BLaER1 (cell line): ENCODE measurements around the gene ATAD2B.
"Not testable (repeated sequence)": the region's sequence is repeated elsewhere in the genome, so short reads cannot be mapped to it uniquely, and the experiment has no call there.

Experiments
- H3K27ac ChIP-seq: shearing (Covaris generic); formaldehyde crosslinking; 2 replicates; pipeline ENCODE4 v1.8.1; 2022
- H3K27me3 ChIP-seq: shearing (Covaris generic); formaldehyde crosslinking; 2 replicates; pipeline ENCODE4 v1.8.1; 2022
- H3K36me3 ChIP-seq: shearing (Covaris generic); formaldehyde crosslinking; 2 replicates; pipeline ENCODE4 v1.8.1; 2022
- H3K4me1 ChIP-seq: shearing (Covaris generic); formaldehyde crosslinking; 2 replicates; pipeline ENCODE4 v1.8.1; 2022
- H3K4me2 ChIP-seq: shearing (Covaris generic); formaldehyde crosslinking; 2 replicates; pipeline ENCODE4 v1.8.1; 2022
- H3K4me3 ChIP-seq: shearing (Covaris generic); formaldehyde crosslinking; 2 replicates; pipeline ENCODE4 v1.8.1; 2022
- H3K9ac ChIP-seq: shearing (Covaris generic); formaldehyde crosslinking; 2 replicates; pipeline ENCODE4 v1.8.1; 2022
- H3K9me3 ChIP-seq: shearing (Covaris generic); formaldehyde crosslinking; 2 replicates; pipeline ENCODE4 v1.8.1; 2022
- H4K20me1 ChIP-seq: shearing (Covaris generic); formaldehyde crosslinking; 2 replicates; pipeline ENCODE4 v1.8.1; 2022
- Cebpa-rat ChIP-seq: shearing (Covaris generic); IDR thresholded peaks from 2 replicates; pipeline ENCODE4 v1.8.1; 2022

Gene ATAD2B

GRCh38 chr2:23803264-23803964, 123.5 kb downstream of the ATAD2B start:
- no peaks in the 10 kb centered on the region for H3K4me1 ChIP-seq
- no peak overlapping the region for H3K4me3 ChIP-seq
- H4K20me1 ChIP-seq = no peaks in the 10 kb centered on the region
- no peaks in the 10 kb centered on the region for H3K27me3 ChIP-seq
- peaks cover 6% of the 10 kb centered on the region; the same call in 1 of the 2 replicates for H3K36me3 ChIP-seq
- TF ChIP-seq Cebpa-rat = no peak
- no peak overlapping the region for H3K27ac ChIP-seq
- H3K9ac ChIP-seq = no peak overlapping the region
- H3K4me2 ChIP-seq = no peak overlapping the region
- H3K9me3 ChIP-seq = no peaks in the 10 kb centered on the region

GRCh38 chr2:23801396-23801795, 125.5 kb downstream of the ATAD2B start:
- no peak overlapping the region for H3K27ac ChIP-seq
- H3K9me3 ChIP-seq = no peaks in the 10 kb centered on the region
- H3K4me2 ChIP-seq = no peak overlapping the region
- H3K9ac ChIP-seq = no peak overlapping the region
- H4K20me1 ChIP-seq = no peaks in the 10 kb centered on the region
- no peaks in the 10 kb centered on the region for H3K27me3 ChIP-seq
- no peak for TF ChIP-seq Cebpa-rat
- H3K4me3 ChIP-seq = no peak overlapping the region
- H3K4me1 ChIP-seq = no peaks in the 10 kb centered on the region
- H3K36me3 ChIP-seq = peaks cover 6% of the 10 kb centered on the region; the same call in 1 of the 2 replicates

GRCh38 chr2:23794234-23794633, 132.7 kb downstream of the ATAD2B start:
- peaks cover 31% of the 10 kb centered on the region for H3K36me3 ChIP-seq

GRCh38 chr2:23793476-23793875, 133.4 kb downstream of the ATAD2B start:
- Histone ChIP-seq H3K36me3 (peaks cover 37% of the 10 kb centered on the region), H4K20me1 (no peaks in the 10 kb centered on the region), H3K27ac (no peak overlapping the region), H3K4me2 (no peak overlapping the region), H3K9ac (no peak overlapping the region), H3K27me3 (no peaks in the 10 kb centered on the region), H3K9me3 (no peaks in the 10 kb centered on the region), H3K4me3 (no peak overlapping the region), H3K4me1 (no peaks in the 10 kb centered on the region)
- TF ChIP-seq Cebpa-rat = no peak

More at GRCh38 chr2:23794234-23794633, 132.7 kb downstream of the ATAD2B start:
- Histone ChIP-seq H3K9ac (no peak overlapping the region), H3K27ac (no peak overlapping the region), H4K20me1 (no peaks in the 10 kb centered on the region), H3K9me3 (no peaks in the 10 kb centered on the region), H3K4me3 (no peak overlapping the region), H3K27me3 (no peaks in the 10 kb centered on the region), H3K4me1 (no peaks in the 10 kb centered on the region), H3K4me2 (no peak overlapping the region)
- TF ChIP-seq Cebpa-rat = no peak

- H3K27ac ChIP-seq = no peak overlapping the region
- no peak overlapping the region for H3K4me3 ChIP-seq
- peaks cover 6% of the 10 kb centered on the region; the same call in 1 of the 2 replicates for H3K4me1 ChIP-seq
- H3K36me3 ChIP-seq = peaks cover 39% of the 10 kb centered on the region
- no peak for TF ChIP-seq Cebpa-rat
- no peaks in the 10 kb centered on the region for H4K20me1 ChIP-seq
- no peak overlapping the region for H3K4me2 ChIP-seq
- no peaks in the 10 kb centered on the region for H3K27me3 ChIP-seq
- H3K9me3 ChIP-seq = no peaks in the 10 kb centered on the region
- no peak overlapping the region for H3K9ac ChIP-seq
Observed at GRCh38 chr2:23791030-23791429, 135.9 kb downstream of the ATAD2B start.

GRCh38 chr2:23789012-23789411, 137.9 kb downstream of the ATAD2B start:
- Histone ChIP-seq H3K4me3 (no peak overlapping the region), H3K4me2 (no peak overlapping the region), H3K4me1 (peaks cover 6% of the 10 kb centered on the region; the same call in 1 of the 2 replicates), H4K20me1 (no peaks in the 10 kb centered on the region), H3K9me3 (no peaks in the 10 kb centered on the region), H3K27me3 (no peaks in the 10 kb centered on the region), H3K27ac (no peak overlapping the region), H3K36me3 (peaks cover 40% of the 10 kb centered on the region), H3K9ac (no peak overlapping the region)
- no peak for TF ChIP-seq Cebpa-rat

- TF ChIP-seq Cebpa-rat = no peak
- Histone ChIP-seq H3K36me3 (peaks cover 38% of the 10 kb centered on the region), H4K20me1 (no peaks in the 10 kb centered on the region), H3K9me3 (no peaks in the 10 kb centered on the region), H3K27ac (no peak overlapping the region), H3K4me1 (peaks cover 6% of the 10 kb centered on the region; the same call in 1 of the 2 replicates), H3K9ac (no peak overlapping the region), H3K4me3 (no peak overlapping the region), H3K4me2 (no peak overlapping the region), H3K27me3 (no peaks in the 10 kb centered on the region)
Observed at GRCh38 chr2:23788100-23788499, 138.8 kb downstream of the ATAD2B start.

GRCh38 chr2:23784971-23785370, 142.0 kb downstream of the ATAD2B start:
- no peaks in the 10 kb centered on the region for H4K20me1 ChIP-seq
- H3K4me2 ChIP-seq = no peak overlapping the region
- H3K4me3 ChIP-seq = no peak overlapping the region
- H3K27ac ChIP-seq = no peak overlapping the region
- H3K36me3 ChIP-seq = peaks cover 48% of the 10 kb centered on the region
- no peak overlapping the region for H3K9ac ChIP-seq
- no peak for TF ChIP-seq Cebpa-rat
- H3K9me3 ChIP-seq = no peaks in the 10 kb centered on the region
- H3K4me1 ChIP-seq = peaks cover 6% of the 10 kb centered on the region; the same call in 1 of the 2 replicates
- no peaks in the 10 kb centered on the region for H3K27me3 ChIP-seq

- no peak overlapping the region for H3K27ac ChIP-seq
- H3K27me3 ChIP-seq = no peaks in the 10 kb centered on the region
- no peaks in the 10 kb centered on the region for H3K4me1 ChIP-seq
- peaks cover 53% of the 10 kb centered on the region for H3K36me3 ChIP-seq
- H3K4me2 ChIP-seq = no peak overlapping the region
- H3K9me3 ChIP-seq = no peaks in the 10 kb centered on the region
- no peaks in the 10 kb centered on the region for H4K20me1 ChIP-seq
- H3K9ac ChIP-seq = no peak overlapping the region
- H3K4me3 ChIP-seq = no peak overlapping the region
- TF ChIP-seq Cebpa-rat = no peak
Observed at GRCh38 chr2:23782646-23783045, 144.3 kb downstream of the ATAD2B start.

- H3K4me3 ChIP-seq = no peak overlapping the region
- no peaks in the 10 kb centered on the region for H4K20me1 ChIP-seq
- H3K36me3 ChIP-seq = peaks cover 58% of the 10 kb centered on the region
- no peak overlapping the region for H3K4me2 ChIP-seq
- no peaks in the 10 kb centered on the region for H3K27me3 ChIP-seq
- H3K4me1 ChIP-seq = no peaks in the 10 kb centered on the region
- no peaks in the 10 kb centered on the region for H3K9me3 ChIP-seq
- H3K27ac ChIP-seq = no peak overlapping the region
- no peak overlapping the region for H3K9ac ChIP-seq
- TF ChIP-seq Cebpa-rat = no peak
Observed at GRCh38 chr2:23782126-23782525, 144.8 kb downstream of the ATAD2B start.

GRCh38 chr2:23780465-23780864, 146.5 kb downstream of the ATAD2B start:
- H3K9me3 ChIP-seq, H3K27me3 ChIP-seq, H3K4me3 ChIP-seq, H4K20me1 ChIP-seq, H3K9ac ChIP-seq, H3K4me2 ChIP-seq, H3K27ac ChIP-seq, H3K4me1 ChIP-seq: not testable (repeated sequence)
- H3K36me3 ChIP-seq = peaks cover 61% of the 10 kb centered on the region
